Stomach (tissue), 4 donors: ENCODE data around the gene SH3RF3.

Source experiments
- POLR2A ChIP-seq, 4 donors: fragments of 450-650 bp; IDR thresholded peaks; one replicate each; pipeline ENCODE4 v1.6.1; 2016; ENCODE audit warnings: antibody characterized with exemption in 4 of 4, control low read depth in 2 of 4, mild to moderate bottlenecking in 1 of 4, moderate library complexity in 1 of 4
- TF ChIP-seq, protein P1 (sequence below), 7 experiments: fragments of 450-650 bp in 4 of 7; fragments of 200-600 bp in 3 of 7; sonication (generic) in 3 of 7; IDR thresholded peaks; one replicate each; pipeline ENCODE4 v1.5.1; 2016 to 2019; ENCODE audit warnings: antibody characterized with exemption in 7 of 7, control low read depth in 2 of 7, mild to moderate bottlenecking in 1 of 7

DNA sequence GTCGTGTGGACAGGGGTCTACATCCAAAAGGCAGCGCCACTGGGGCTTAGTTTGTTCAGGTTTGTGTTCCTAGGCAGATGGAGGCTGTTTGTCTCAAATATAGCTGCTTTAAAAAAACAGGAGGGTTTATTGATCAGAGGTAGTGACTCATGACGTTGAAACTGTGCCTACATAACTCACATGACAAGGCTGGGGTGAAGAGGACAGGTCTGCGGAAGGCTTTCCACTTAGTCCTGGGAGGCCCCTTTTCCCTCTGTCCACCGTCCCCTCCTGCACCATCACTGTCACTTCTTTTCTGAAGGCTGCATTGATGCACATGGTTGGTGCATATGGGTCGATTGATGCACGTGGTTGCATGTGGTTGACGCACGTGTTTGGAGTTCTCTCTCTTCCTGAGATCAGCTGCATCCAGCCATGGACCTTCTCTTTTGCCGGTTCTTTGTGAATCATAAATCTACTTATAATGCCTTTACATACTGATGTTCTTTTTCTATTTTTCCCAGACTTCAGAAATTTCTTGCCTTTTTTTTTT, 10.9 kb downstream of the SH3RF3 start:
- TF ChIP-seq, protein P1, sequence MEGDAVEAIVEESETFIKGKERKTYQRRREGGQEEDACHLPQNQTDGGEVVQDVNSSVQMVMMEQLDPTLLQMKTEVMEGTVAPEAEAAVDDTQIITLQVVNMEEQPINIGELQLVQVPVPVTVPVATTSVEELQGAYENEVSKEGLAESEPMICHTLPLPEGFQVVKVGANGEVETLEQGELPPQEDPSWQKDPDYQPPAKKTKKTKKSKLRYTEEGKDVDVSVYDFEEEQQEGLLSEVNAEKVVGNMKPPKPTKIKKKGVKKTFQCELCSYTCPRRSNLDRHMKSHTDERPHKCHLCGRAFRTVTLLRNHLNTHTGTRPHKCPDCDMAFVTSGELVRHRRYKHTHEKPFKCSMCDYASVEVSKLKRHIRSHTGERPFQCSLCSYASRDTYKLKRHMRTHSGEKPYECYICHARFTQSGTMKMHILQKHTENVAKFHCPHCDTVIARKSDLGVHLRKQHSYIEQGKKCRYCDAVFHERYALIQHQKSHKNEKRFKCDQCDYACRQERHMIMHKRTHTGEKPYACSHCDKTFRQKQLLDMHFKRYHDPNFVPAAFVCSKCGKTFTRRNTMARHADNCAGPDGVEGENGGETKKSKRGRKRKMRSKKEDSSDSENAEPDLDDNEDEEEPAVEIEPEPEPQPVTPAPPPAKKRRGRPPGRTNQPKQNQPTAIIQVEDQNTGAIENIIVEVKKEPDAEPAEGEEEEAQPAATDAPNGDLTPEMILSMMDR (IDR thresholded peaks at IDR 0.05) = no peak
- no peak for TF ChIP-seq POLR2A (IDR thresholded peaks at IDR 0.05)
